ENCODE measurements around the gene ATP9B. TPM values are rescaled to one million over a fixed set of nuclear protein-coding genes. Genes with fewer than 3 reads are reported as not detected.

ATP9B gene
- total RNA-seq, 1 experiment from 2014 or later = 17.9 TPM

- no peak overlapping the region for H3K4me3 ChIP-seq (ENCODE audit: low read depth, low read length, poor library complexity, severe bottlenecking)
- ChIA-PET CTCF (no interaction called here), POLR2A (ENCODE audit: low non-redundant PET) (interaction anchor here (0.7 kb wide), 1 partner anchor 96 kb away, joined by 4 read pairs; no protein-coding TSS in a partner anchor)
- TF ChIP-seq CTCF (conservative IDR thresholded peaks at IDR 0.05; ENCODE audit: low read depth, low read length) (no peak), EZH2 (IDR thresholded peaks at IDR 0.05; ENCODE audit: borderline replicate concordance, low read depth, low read length, poor library complexity, severe bottlenecking) (no peak)
- H3K27ac ChIP-seq (ENCODE audit: low read depth, low read length, poor library complexity, severe bottlenecking) = no peak overlapping the region
- H3K4me1 ChIP-seq (ENCODE audit: insufficient read depth, low read length, poor library complexity, severe bottlenecking) = peaks cover 9% of the 10 kb centered on the region
- intact Hi-C loops (cut with micrococcal nuclease; ENCODE audit: unreplicated experiment) = no loop called here
- no peaks in the 10 kb centered on the region for H3K9me3 ChIP-seq (ENCODE audit: low read depth, low read length, poor library complexity, severe bottlenecking)
- DNase-seq (ENCODE audit: low spot score) = no peak
- H3K27me3 ChIP-seq (replicated peaks; ENCODE audit: insufficient read depth, low read depth, low read length, poor library complexity) = no peaks in the 10 kb centered on the region
- no peaks in the 10 kb centered on the region for H3K36me3 ChIP-seq (ENCODE audit: insufficient read depth, low read length, poor library complexity, severe bottlenecking)
- BruUV-seq (replicated peaks) = no TSS peak
Observed at GRCh38 chr18:79416022-79416676, 347.0 kb downstream of the ATP9B start.

- intact Hi-C loops (cut with micrococcal nuclease; ENCODE audit: unreplicated experiment) = no loop called here
Observed at GRCh38 chr18:79416677-79417052, 347.5 kb downstream of the ATP9B start.

GRCh38 chr18:79418236-79418635 lies 349.0 kb downstream of the ATP9B start:
- no peaks in the 10 kb centered on the region for H3K9me3 ChIP-seq (ENCODE audit: low read depth, low read length, poor library complexity, severe bottlenecking)
- H3K4me1 ChIP-seq (ENCODE audit: insufficient read depth, low read length, poor library complexity, severe bottlenecking) = peaks cover 7% of the 10 kb centered on the region
- H3K36me3 ChIP-seq (ENCODE audit: insufficient read depth, low read length, poor library complexity, severe bottlenecking) = no peaks in the 10 kb centered on the region
- no peaks in the 10 kb centered on the region for H3K27me3 ChIP-seq (replicated peaks; ENCODE audit: insufficient read depth, low read depth, low read length, poor library complexity)
- no peak for TF ChIP-seq EZH2 (IDR thresholded peaks at IDR 0.05; ENCODE audit: borderline replicate concordance, low read depth, low read length, poor library complexity, severe bottlenecking)
- TF ChIP-seq CTCF (conservative IDR thresholded peaks at IDR 0.05; ENCODE audit: low read depth, low read length) = no peak
- DNase-seq (ENCODE audit: low spot score) = no peak
- H3K27ac ChIP-seq (ENCODE audit: low read depth, low read length, poor library complexity, severe bottlenecking) = no peak overlapping the region
- CTCF ChIA-PET = no interaction called here
- no TSS peak for BruUV-seq (replicated peaks)
- POLR2A ChIA-PET (ENCODE audit: low non-redundant PET) = no interaction called here
- no peak overlapping the region for H3K4me3 ChIP-seq (ENCODE audit: low read depth, low read length, poor library complexity, severe bottlenecking)
- intact Hi-C loops (cut with micrococcal nuclease; ENCODE audit: unreplicated experiment) = no loop called here

More at GRCh38 chr18:79416677-79417052, 347.5 kb downstream of the ATP9B start:
- DNase-seq (ENCODE audit: low spot score) = no peak
- H3K4me1 ChIP-seq (ENCODE audit: insufficient read depth, low read length, poor library complexity, severe bottlenecking) = peaks cover 13% of the 10 kb centered on the region
- H3K9me3 ChIP-seq (ENCODE audit: low read depth, low read length, poor library complexity, severe bottlenecking) = no peaks in the 10 kb centered on the region
- BruUV-seq (replicated peaks) = no TSS peak
- H3K36me3 ChIP-seq (ENCODE audit: insufficient read depth, low read length, poor library complexity, severe bottlenecking) = no peaks in the 10 kb centered on the region
- POLR2A ChIA-PET (ENCODE audit: low non-redundant PET) = interaction anchor here (0.7 kb wide), 1 partner anchor 96 kb away, joined by 4 read pairs; no protein-coding TSS in a partner anchor
- TF ChIP-seq EZH2 (IDR thresholded peaks at IDR 0.05; ENCODE audit: borderline replicate concordance, low read depth, low read length, poor library complexity, severe bottlenecking) (no peak), CTCF (conservative IDR thresholded peaks at IDR 0.05; ENCODE audit: low read depth, low read length) (no peak)
- H3K4me3 ChIP-seq (ENCODE audit: low read depth, low read length, poor library complexity, severe bottlenecking) = no peak overlapping the region
- H3K27me3 ChIP-seq (replicated peaks; ENCODE audit: insufficient read depth, low read depth, low read length, poor library complexity) = no peaks in the 10 kb centered on the region
- CTCF ChIA-PET = no interaction called here
- H3K27ac ChIP-seq (ENCODE audit: low read depth, low read length, poor library complexity, severe bottlenecking) = no peak overlapping the region

All from A673 (cell line).